ENCODE data around the gene GSTM4. TPM values are rescaled to one million over a fixed set of nuclear protein-coding genes. Genes with fewer than 3 reads are reported as not detected.

GSTM4 gene
- total RNA-seq, 6 experiments from 2014 or later, result 16.0 to 27.1 (median 24.8) TPM

- Mint-ChIP-seq H3K4me1 (ENCODE audit: low read depth) (peaks cover 17% of the 10 kb centered on the region), H3K27ac (no peak overlapping the region)
These were observed 13.3 kb upstream of the GSTM4 start for GRCh38 chr1:109642626-109643025.

DNA sequence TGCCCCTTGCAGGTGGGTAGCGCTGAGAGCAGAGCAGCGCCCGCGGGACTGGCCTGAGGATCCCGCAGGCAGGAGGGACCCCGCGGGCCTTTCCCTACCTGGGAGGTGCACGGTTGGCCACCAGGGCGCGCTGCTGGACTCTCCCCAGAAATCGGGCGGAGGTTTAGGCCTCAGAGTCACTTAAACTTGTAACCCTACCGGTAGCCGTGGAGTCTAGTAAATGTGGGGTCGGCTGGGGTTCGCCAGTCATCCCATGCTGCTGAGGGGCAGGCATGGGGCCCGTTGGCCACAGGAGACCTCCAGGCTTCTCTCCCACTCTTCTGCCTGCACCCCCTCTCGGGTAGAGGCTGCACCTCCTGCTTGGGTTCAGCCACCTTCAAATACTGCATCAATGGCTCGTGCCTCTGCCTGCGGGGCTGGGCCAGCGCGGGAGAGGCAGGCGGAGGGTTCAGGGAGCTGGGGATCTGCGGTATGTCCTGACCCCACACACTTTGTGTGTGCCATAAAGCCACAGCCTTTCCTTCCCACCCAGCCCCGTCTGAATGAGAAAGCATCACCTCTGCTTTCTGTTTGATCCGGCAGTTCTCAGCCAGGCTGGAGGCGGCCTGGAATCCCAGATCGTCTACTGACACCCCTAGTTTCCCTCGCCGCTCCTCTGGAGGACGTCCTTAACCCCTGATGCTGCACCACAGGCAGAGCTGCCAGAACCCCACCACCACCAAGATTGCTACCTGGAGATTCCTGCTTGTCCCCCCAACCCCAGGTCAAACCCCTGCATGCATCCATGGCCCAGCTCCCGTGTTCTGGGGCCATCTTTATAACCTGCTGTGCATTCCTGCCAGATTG lies 12.3 kb upstream of the GSTM4 start:
- TF ChIP-seq, protein P1, sequence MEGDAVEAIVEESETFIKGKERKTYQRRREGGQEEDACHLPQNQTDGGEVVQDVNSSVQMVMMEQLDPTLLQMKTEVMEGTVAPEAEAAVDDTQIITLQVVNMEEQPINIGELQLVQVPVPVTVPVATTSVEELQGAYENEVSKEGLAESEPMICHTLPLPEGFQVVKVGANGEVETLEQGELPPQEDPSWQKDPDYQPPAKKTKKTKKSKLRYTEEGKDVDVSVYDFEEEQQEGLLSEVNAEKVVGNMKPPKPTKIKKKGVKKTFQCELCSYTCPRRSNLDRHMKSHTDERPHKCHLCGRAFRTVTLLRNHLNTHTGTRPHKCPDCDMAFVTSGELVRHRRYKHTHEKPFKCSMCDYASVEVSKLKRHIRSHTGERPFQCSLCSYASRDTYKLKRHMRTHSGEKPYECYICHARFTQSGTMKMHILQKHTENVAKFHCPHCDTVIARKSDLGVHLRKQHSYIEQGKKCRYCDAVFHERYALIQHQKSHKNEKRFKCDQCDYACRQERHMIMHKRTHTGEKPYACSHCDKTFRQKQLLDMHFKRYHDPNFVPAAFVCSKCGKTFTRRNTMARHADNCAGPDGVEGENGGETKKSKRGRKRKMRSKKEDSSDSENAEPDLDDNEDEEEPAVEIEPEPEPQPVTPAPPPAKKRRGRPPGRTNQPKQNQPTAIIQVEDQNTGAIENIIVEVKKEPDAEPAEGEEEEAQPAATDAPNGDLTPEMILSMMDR (IDR thresholded peaks at IDR 0.05), result peak; percentile 94
- no peaks in the 10 kb centered on the region for H3K36me3 Mint-ChIP-seq (ENCODE audit: low read depth)
- peaks cover 18% of the 10 kb centered on the region for H3K4me1 Mint-ChIP-seq (ENCODE audit: low read depth)
- no peak for DNase-seq
- no peaks in the 10 kb centered on the region for H3K9me3 Mint-ChIP-seq
- no peak overlapping the region for H3K27ac Mint-ChIP-seq
- H3K4me3 Mint-ChIP-seq, result no peak overlapping the region; the same call in 1 of the 2 replicates
- H3K27me3 Mint-ChIP-seq (ENCODE audit: insufficient read depth), result peaks cover 5% of the 10 kb centered on the region

More at GRCh38 chr1:109642626-109643025, 13.3 kb upstream of the GSTM4 start:
- H3K4me3 Mint-ChIP-seq, result no peak overlapping the region
- DNase-seq, result peak; percentile 40
- H3K36me3 Mint-ChIP-seq (ENCODE audit: low read depth), result no peaks in the 10 kb centered on the region
- TF ChIP-seq, protein P1 (IDR thresholded peaks at IDR 0.05), result no peak
- H3K27me3 Mint-ChIP-seq (ENCODE audit: insufficient read depth), result peaks cover 5% of the 10 kb centered on the region
- no peaks in the 10 kb centered on the region for H3K9me3 Mint-ChIP-seq

DNA sequence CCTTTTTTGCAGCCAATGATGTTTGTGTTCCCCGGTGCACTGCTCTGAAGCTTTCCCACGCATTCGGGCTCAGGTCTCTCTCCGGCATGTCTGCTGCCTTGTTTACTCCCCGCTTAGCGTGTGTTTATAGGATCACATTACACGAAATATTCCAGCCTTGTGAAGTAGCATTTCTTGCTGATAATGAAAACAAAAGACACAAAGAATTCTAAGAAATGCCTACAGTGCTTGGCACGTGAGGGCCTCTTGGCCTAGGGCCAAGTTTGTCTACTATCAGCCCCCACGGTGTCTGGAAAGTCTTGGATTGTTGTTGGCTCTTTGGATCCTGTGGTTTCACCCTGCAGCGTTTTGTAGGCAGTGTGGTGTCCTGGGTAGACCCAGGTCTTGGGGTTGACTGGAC lies 11.2 kb upstream of the GSTM4 start:
- no peak overlapping the region for H3K27ac Mint-ChIP-seq
- H3K4me3 Mint-ChIP-seq, result no peak overlapping the region
- no peak for DNase-seq
- H3K9me3 Mint-ChIP-seq, result no peaks in the 10 kb centered on the region
- TF ChIP-seq, protein P1 (IDR thresholded peaks at IDR 0.05), result no peak
- H3K4me1 Mint-ChIP-seq (ENCODE audit: low read depth), result peaks cover 26% of the 10 kb centered on the region
- H3K27me3 Mint-ChIP-seq (ENCODE audit: insufficient read depth), result peaks cover 5% of the 10 kb centered on the region; the same call in 1 of the 2 replicates
- no peaks in the 10 kb centered on the region for H3K36me3 Mint-ChIP-seq (ENCODE audit: low read depth)

DNA sequence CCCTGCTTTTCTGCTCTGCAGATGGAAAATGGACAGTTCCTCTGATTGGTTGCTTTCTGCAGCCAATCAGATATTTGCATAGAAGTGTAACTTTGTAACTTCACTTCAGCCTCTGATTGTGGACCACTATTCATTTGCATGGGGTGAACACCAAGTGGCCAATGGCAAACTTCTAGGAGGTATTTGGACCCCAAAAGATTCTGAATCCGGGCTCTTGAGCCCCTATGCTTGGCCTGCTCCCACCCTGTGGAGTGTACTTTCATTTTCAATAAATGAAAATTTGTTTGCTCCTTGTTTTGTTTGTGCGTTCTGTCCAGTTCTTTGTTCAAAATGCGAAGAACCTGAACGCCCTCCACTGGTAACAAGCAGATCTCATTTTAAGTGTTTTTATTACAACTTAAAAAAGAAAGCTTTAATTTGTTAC lies 6.4 kb upstream of the GSTM4 start:
- H3K9me3 Mint-ChIP-seq, result no peaks in the 10 kb centered on the region
- peaks cover 4% of the 10 kb centered on the region for H3K27me3 Mint-ChIP-seq (ENCODE audit: insufficient read depth)
- peak overlapping the region; percentile 43; the same call in 1 of the 2 replicates for H3K27ac Mint-ChIP-seq
- no peaks in the 10 kb centered on the region for H3K36me3 Mint-ChIP-seq (ENCODE audit: low read depth)
- peak overlapping the region; percentile 90 for H3K4me3 Mint-ChIP-seq
- TF ChIP-seq, protein P1 (IDR thresholded peaks at IDR 0.05), result peak; percentile 80
- DNase-seq, result peak; percentile 55
- peaks cover 35% of the 10 kb centered on the region for H3K4me1 Mint-ChIP-seq (ENCODE audit: low read depth)

GRCh38 chr1:109650609-109651008 lies 5.3 kb upstream of the GSTM4 start:
- no peak overlapping the region for H3K4me3 Mint-ChIP-seq
- DNase-seq, result no peak
- TF ChIP-seq, protein P1 (IDR thresholded peaks at IDR 0.05), result no peak
- H3K9me3 Mint-ChIP-seq, result no peaks in the 10 kb centered on the region
- peaks cover 2% of the 10 kb centered on the region for H3K27me3 Mint-ChIP-seq (ENCODE audit: insufficient read depth)
- peaks cover 41% of the 10 kb centered on the region for H3K4me1 Mint-ChIP-seq (ENCODE audit: low read depth)
- H3K27ac Mint-ChIP-seq, result no peak overlapping the region
- no peaks in the 10 kb centered on the region for H3K36me3 Mint-ChIP-seq (ENCODE audit: low read depth)

All from HFFc6 (cell line).